Measurements from ENCODE around the gene YAF2. TPM values are rescaled to one million over a fixed set of nuclear protein-coding genes. Genes with fewer than 3 reads are reported as not detected.

Gene YAF2
- total and polyA plus RNA-seq, 2 of the 13 experiments (the other 11 are each of a cell fraction or from before 2014, with no cell fraction given) = 8.4 to 11.7 TPM

DNA sequence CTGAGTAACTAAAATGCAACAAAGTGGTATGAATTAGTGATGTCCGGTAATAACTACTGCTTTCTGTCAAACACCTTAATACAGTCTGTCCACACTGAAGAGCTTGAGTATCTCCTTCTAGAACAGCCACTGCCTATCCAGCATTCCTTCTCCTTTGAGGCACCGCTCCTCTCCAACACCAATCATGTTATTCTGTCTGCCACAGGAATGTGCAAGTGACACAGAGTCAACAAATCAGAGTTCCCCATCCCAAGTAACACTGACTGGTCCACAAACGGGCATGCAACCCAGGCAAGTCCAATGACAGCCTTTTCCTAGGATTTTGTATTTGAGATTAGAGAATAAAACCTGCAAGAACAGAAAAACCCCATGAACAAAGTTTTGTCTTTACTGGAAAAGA lies 97.1 kb downstream of the YAF2 start:
- no peak overlapping the region for H3K4me3 ChIP-seq (replicated peaks in 1 of 3; ENCODE audit: insufficient read depth in 1 of 3, low read depth in 2 of 3, low read length in 3 of 3)
- H4K20me1 ChIP-seq (ENCODE audit: insufficient read depth, low read length) = peaks cover 21% of the 10 kb centered on the region
- ATAC-seq (peak; percentile 63), DNase-seq (ENCODE audit: low spot score) (peak; percentile 81), FAIRE-seq (peak; percentile 61)
- H3K9ac ChIP-seq (ENCODE audit: insufficient read depth, low read depth, low read length) = no peak overlapping the region
- 14% methylated on average over 3 of the region's 3 CpGs for WGBS (ENCODE audit: low lambda C conversion rate)
- H3K27ac ChIP-seq (ENCODE audit: extremely low read length, insufficient read depth, low read length) = no peak overlapping the region
- ChIA-PET POLR2A (no interaction called here), CTCF (ENCODE audit: low intra/inter-chr PET ratio, low total read pairs) (no interaction called here)
- H3K9me3 ChIP-seq (ENCODE audit: low read length) = no peaks in the 10 kb centered on the region
- no peak overlapping the region for H3K4me2 ChIP-seq (ENCODE audit: low read depth, low read length)
- peaks cover 51% of the 10 kb centered on the region for H3K4me1 ChIP-seq (ENCODE audit: insufficient read depth, low read length)
- intact Hi-C loops (cut with micrococcal nuclease; ENCODE audit: unreplicated experiment) = loop anchor here (5.0 kb wide), 1 partner anchor 96 kb away; the partner anchor contains the start of gene YAF2
- BruUV-seq (replicated peaks) = no TSS peak
- H3K79me2 ChIP-seq (ENCODE audit: insufficient read depth, low read length) = peaks cover 64% of the 10 kb centered on the region
- no peak overlapping the region for H2AFZ ChIP-seq (ENCODE audit: low read length)
- in situ Hi-C loops (cut with HindIII; ENCODE audit: extremely low pct_ligation_motif_present, low pct_unique_long_range_greater_than_20kb) = no loop called here
- H3K27me3 ChIP-seq (ENCODE audit: control insufficient read depth in 1 of 2, insufficient read depth in 2 of 2, low read length in 2 of 2) = no peaks in the 10 kb centered on the region
- H3K36me3 ChIP-seq (replicated peaks in 1 of 2; ENCODE audit: control insufficient read depth in 1 of 2, insufficient read depth in 2 of 2, low read length in 2 of 2) = no peaks in the 10 kb centered on the region
- TF ChIP-seq NCOR1 (IDR thresholded peaks at IDR 0.05; ENCODE audit: borderline replicate concordance, low read length) = no peak
- 0 out of 2 replicates have a peak, but pooled peaks have one; percentile 16 for TF ChIP-seq TBX2 (CRISPR knock-in tag; IDR thresholded peaks at IDR 0.05; ENCODE audit: borderline replicate concordance)
- TF ChIP-seq, protein P1, sequence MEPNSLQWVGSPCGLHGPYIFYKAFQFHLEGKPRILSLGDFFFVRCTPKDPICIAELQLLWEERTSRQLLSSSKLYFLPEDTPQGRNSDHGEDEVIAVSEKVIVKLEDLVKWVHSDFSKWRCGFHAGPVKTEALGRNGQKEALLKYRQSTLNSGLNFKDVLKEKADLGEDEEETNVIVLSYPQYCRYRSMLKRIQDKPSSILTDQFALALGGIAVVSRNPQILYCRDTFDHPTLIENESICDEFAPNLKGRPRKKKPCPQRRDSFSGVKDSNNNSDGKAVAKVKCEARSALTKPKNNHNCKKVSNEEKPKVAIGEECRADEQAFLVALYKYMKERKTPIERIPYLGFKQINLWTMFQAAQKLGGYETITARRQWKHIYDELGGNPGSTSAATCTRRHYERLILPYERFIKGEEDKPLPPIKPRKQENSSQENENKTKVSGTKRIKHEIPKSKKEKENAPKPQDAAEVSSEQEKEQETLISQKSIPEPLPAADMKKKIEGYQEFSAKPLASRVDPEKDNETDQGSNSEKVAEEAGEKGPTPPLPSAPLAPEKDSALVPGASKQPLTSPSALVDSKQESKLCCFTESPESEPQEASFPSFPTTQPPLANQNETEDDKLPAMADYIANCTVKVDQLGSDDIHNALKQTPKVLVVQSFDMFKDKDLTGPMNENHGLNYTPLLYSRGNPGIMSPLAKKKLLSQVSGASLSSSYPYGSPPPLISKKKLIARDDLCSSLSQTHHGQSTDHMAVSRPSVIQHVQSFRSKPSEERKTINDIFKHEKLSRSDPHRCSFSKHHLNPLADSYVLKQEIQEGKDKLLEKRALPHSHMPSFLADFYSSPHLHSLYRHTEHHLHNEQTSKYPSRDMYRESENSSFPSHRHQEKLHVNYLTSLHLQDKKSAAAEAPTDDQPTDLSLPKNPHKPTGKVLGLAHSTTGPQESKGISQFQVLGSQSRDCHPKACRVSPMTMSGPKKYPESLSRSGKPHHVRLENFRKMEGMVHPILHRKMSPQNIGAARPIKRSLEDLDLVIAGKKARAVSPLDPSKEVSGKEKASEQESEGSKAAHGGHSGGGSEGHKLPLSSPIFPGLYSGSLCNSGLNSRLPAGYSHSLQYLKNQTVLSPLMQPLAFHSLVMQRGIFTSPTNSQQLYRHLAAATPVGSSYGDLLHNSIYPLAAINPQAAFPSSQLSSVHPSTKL (CRISPR knock-in tag; IDR thresholded peaks at IDR 0.05) = peak; percentile 66
- no peak for TF ChIP-seq ZNF589 (CRISPR knock-in tag; conservative IDR thresholded peaks at IDR 0.05)
- peak; percentile 96 for TF ChIP-seq TEAD3 (CRISPR knock-in tag; optimal IDR thresholded peaks at IDR 0.05; ENCODE audit: borderline replicate concordance)
- TF ChIP-seq NCOA2 (CRISPR knock-in tag; IDR thresholded peaks at IDR 0.05) = peak; percentile 13; the same call in 1 of the 2 replicates
- TF ChIP-seq REL (CRISPR knock-in tag; conservative IDR thresholded peaks at IDR 0.05) = no peak
- 0 out of 2 replicates have a peak, but pooled peaks have one; percentile 39 for TF ChIP-seq RCOR2 (CRISPR knock-in tag; IDR thresholded peaks at IDR 0.05)
- TF ChIP-seq, protein P2, sequence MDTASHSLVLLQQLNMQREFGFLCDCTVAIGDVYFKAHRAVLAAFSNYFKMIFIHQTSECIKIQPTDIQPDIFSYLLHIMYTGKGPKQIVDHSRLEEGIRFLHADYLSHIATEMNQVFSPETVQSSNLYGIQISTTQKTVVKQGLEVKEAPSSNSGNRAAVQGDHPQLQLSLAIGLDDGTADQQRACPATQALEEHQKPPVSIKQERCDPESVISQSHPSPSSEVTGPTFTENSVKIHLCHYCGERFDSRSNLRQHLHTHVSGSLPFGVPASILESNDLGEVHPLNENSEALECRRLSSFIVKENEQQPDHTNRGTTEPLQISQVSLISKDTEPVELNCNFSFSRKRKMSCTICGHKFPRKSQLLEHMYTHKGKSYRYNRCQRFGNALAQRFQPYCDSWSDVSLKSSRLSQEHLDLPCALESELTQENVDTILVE (CRISPR knock-in tag; IDR thresholded peaks at IDR 0.05) = no peak
- TF ChIP-seq POLR2G (IDR thresholded peaks at IDR 0.05; ENCODE audit: low read depth, low read length) = no peak
- TF ChIP-seq GFI1 (CRISPR knock-in tag; IDR thresholded peaks at IDR 0.05; ENCODE audit: borderline replicate concordance) = peak; percentile 95
- no peak for TF ChIP-seq TEAD2 (CRISPR knock-in tag; IDR thresholded peaks at IDR 0.05)
- TF ChIP-seq ZNF660 (CRISPR knock-in tag; IDR thresholded peaks at IDR 0.05; ENCODE audit: borderline replicate concordance, low read depth) = no peak
- TF ChIP-seq MTA1 (CRISPR knock-in tag; IDR thresholded peaks at IDR 0.05; ENCODE audit: borderline replicate concordance) = no peak
- no peak for TF ChIP-seq HOXD1 (CRISPR knock-in tag; IDR thresholded peaks at IDR 0.05)
- TF ChIP-seq ZSCAN9 (CRISPR knock-in tag; IDR thresholded peaks at IDR 0.05; ENCODE audit: borderline replicate concordance) = no peak
- TF ChIP-seq, protein P3, sequence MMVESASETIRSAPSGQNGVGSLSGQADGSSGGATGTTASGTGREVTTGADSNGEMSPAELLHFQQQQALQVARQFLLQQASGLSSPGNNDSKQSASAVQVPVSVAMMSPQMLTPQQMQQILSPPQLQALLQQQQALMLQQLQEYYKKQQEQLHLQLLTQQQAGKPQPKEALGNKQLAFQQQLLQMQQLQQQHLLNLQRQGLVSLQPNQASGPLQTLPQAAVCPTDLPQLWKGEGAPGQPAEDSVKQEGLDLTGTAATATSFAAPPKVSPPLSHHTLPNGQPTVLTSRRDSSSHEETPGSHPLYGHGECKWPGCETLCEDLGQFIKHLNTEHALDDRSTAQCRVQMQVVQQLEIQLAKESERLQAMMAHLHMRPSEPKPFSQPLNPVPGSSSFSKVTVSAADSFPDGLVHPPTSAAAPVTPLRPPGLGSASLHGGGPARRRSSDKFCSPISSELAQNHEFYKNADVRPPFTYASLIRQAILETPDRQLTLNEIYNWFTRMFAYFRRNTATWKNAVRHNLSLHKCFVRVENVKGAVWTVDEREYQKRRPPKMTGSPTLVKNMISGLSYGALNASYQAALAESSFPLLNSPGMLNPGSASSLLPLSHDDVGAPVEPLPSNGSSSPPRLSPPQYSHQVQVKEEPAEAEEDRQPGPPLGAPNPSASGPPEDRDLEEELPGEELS (CRISPR knock-in tag; IDR thresholded peaks at IDR 0.05) = 0 out of 2 replicates have a peak, but pooled peaks have one; percentile 21
- no peak for TF ChIP-seq ZNF562 (CRISPR knock-in tag; IDR thresholded peaks at IDR 0.05; ENCODE audit: borderline replicate concordance)
- TF ChIP-seq TBL1XR1 (IDR thresholded peaks at IDR 0.05; ENCODE audit: borderline replicate concordance, low read length, partially characterized antibody) = no peak
- TF ChIP-seq CHD4 (IDR thresholded peaks at IDR 0.05; ENCODE audit: borderline replicate concordance, low read length) = no peak

All from HepG2 (cell line).